T-helper 1 cell (primary cell): ENCODE results near the gene HLTF.

ENCODE experiments used
- DNase-seq, 5 donors: peaks; one replicate each; pipeline ENCODE4 v3.0.0-alpha.2; 2012 to 2020

The HLTF gene

GRCh38 chr3:149081772-149082171 is 4.6 kb downstream of the HLTF start:
- no peak for DNase-seq

- DNase-seq = no peak
Observed at GRCh38 chr3:149080699-149081091, 5.6 kb downstream of the HLTF start.

GRCh38 chr3:149080011-149080698 is 6.2 kb downstream of the HLTF start:
- DNase-seq = no peak

GRCh38 chr3:149077628-149078027 is 8.7 kb downstream of the HLTF start:
- DNase-seq = no peak

- no peak for DNase-seq
Observed at GRCh38 chr3:149067883-149068282, 18.4 kb downstream of the HLTF start.

GRCh38 chr3:149061776-149062175 is 24.6 kb downstream of the HLTF start:
- DNase-seq = no peak

GRCh38 chr3:149058602-149059001 is 27.7 kb downstream of the HLTF start:
- no peak for DNase-seq

- no peak for DNase-seq
Observed at GRCh38 chr3:149058198-149058597, 28.1 kb downstream of the HLTF start.

GRCh38 chr3:149055575-149055974 is 30.8 kb downstream of the HLTF start:
- no peak for DNase-seq

GRCh38 chr3:149044339-149045083 is 41.8 kb downstream of the HLTF start:
- DNase-seq = no peak

GRCh38 chr3:149042789-149043386 is 43.4 kb downstream of the HLTF start:
- DNase-seq = peak in 1 of 5 donors; percentile 55

GRCh38 chr3:149038322-149038721 is 48.0 kb downstream of the HLTF start:
- DNase-seq = no peak

- no peak for DNase-seq
Observed at GRCh38 chr3:149037684-149038083, 48.6 kb downstream of the HLTF start.

GRCh38 chr3:149031096-149031495 is 55.2 kb downstream of the HLTF start:
- DNase-seq = no peak

GRCh38 chr3:149026718-149027117 is 59.6 kb downstream of the HLTF start:
- no peak for DNase-seq

GRCh38 chr3:149023951-149024350 is 62.4 kb downstream of the HLTF start:
- DNase-seq = no peak

- DNase-seq = no peak
Observed at GRCh38 chr3:149021830-149022229, 64.5 kb downstream of the HLTF start.

GRCh38 chr3:149020839-149021252 is 65.5 kb downstream of the HLTF start:
- no peak for DNase-seq

- no peak for DNase-seq
Observed at GRCh38 chr3:149020196-149020838, 66.0 kb downstream of the HLTF start.

- DNase-seq = no peak
Observed at GRCh38 chr3:149019580-149019979, 66.8 kb downstream of the HLTF start.

GRCh38 chr3:149018247-149018646 is 68.1 kb downstream of the HLTF start:
- no peak for DNase-seq

- no peak for DNase-seq
Observed at GRCh38 chr3:149016669-149017541, 69.4 kb downstream of the HLTF start.
